Transverse colon (tissue), 3 donors: Measurements from ENCODE around the gene CHCHD6.

Experiments used
- CTCF ChIP-seq, 5 experiments: fragments of 200-600 bp in 3 of 5; fragments of 450-650 bp in 2 of 5; sonication (generic) in 3 of 5; IDR thresholded peaks; 1 replicate in 2 of 5; 2 replicates in 3 of 5; pipeline ENCODE4 v1.5.1; 2016 to 2017; ENCODE audit warnings: antibody characterized with exemption in 5 of 5, inconsistent platforms in 3 of 5, mild to moderate bottlenecking in 2 of 5, moderate library complexity in 1 of 5
- POLR2A ChIP-seq: fragments of 450-650 bp; IDR thresholded peaks from one replicate; pipeline ENCODE4 v1.6.1; 2016; ENCODE audit warnings: antibody characterized with exemption, mild to moderate bottlenecking, moderate library complexity

- TF ChIP-seq CTCF (IDR thresholded peaks at IDR 0.05) (no peak), POLR2A (no peak)
Measured at GRCh38 chr3:126900859-126901540, 197.0 kb downstream of the CHCHD6 start.
